A673 (cell line): ENCODE data around the gene MIOS. TPM values are rescaled to one million over a fixed set of nuclear protein-coding genes. Genes with fewer than 3 reads are reported as not detected.

Source experiments
- BruUV-seq: library from RNA; stranded (reverse); fragments of 400-500 nt; replicated peaks from 2 replicates; lab custom pipeline; 2021; lab: Mats Ljungman, UMichigan
- CTCF ChIA-PET: fragments of 300-600 bp; sonication (Branson Sonifier 250); formaldehyde crosslinking; loops from one replicate; lab custom pipeline; 2022; ENCODE audit warnings: antibody characterized with exemption; lab: Charles Lee
- POLR2A ChIA-PET: fragments of 300-600 bp; sonication (Branson Sonifier 250); formaldehyde crosslinking; loops from one replicate; lab custom pipeline; 2022; ENCODE audit warnings: antibody characterized with exemption; ENCODE audit not compliant: low non-redundant PET; lab: Charles Lee
- DNase-seq: peaks from one replicate; pipeline ENCODE4 v3.0.0-alpha.2; 2015; ENCODE audit warnings: low spot score
- H3K27ac ChIP-seq: fragments of 200-600 bp; sonication (generic); 2 replicates; pipeline ENCODE4 v1.5.1; 2016; ENCODE audit warnings: mixed run types, low read depth, mild to moderate bottlenecking, mixed read lengths, antibody characterized with exemption, low read length; ENCODE audit not compliant: poor library complexity, severe bottlenecking
- H3K27me3 ChIP-seq: fragments of 200-600 bp; sonication (generic); replicated peaks from 2 replicates; pipeline ENCODE4 v1.6.1; 2017; ENCODE audit warnings: mixed run types, low read depth, mild to moderate bottlenecking, mixed read lengths, antibody characterized with exemption, low read length; ENCODE audit not compliant: insufficient read depth, poor library complexity
- H3K36me3 ChIP-seq: fragments of 200-600 bp; sonication (generic); 2 replicates; pipeline ENCODE4 v1.6.1; 2016; ENCODE audit warnings: mixed run types, mild to moderate bottlenecking, mixed read lengths, antibody characterized with exemption, low read length; ENCODE audit not compliant: insufficient read depth, poor library complexity, severe bottlenecking
- H3K4me1 ChIP-seq: fragments of 200-600 bp; sonication (generic); 2 replicates; pipeline ENCODE4 v1.6.1; 2017; ENCODE audit warnings: mixed run types, mild to moderate bottlenecking, mixed read lengths, antibody characterized with exemption, low read length; ENCODE audit not compliant: insufficient read depth, poor library complexity, severe bottlenecking
- H3K4me3 ChIP-seq: fragments of 200-600 bp; sonication (generic); 2 replicates; pipeline ENCODE4 v1.5.1; 2016; ENCODE audit warnings: low read depth, mixed run types, mild to moderate bottlenecking, mixed read lengths, low read length; ENCODE audit not compliant: poor library complexity, severe bottlenecking
- H3K9me3 ChIP-seq: fragments of 200-600 bp; sonication (generic); 2 replicates; pipeline ENCODE4 v1.6.1; 2016; ENCODE audit warnings: mixed run types, low read depth, mild to moderate bottlenecking, mixed read lengths, antibody characterized with exemption, low read length; ENCODE audit not compliant: poor library complexity, severe bottlenecking
- CTCF ChIP-seq: fragments of 300-800, 200-600 bp; sonication (generic); conservative IDR thresholded peaks from 2 replicates; pipeline ENCODE4 v1.5.1; 2017; ENCODE audit warnings: low read depth, mild to moderate bottlenecking, antibody characterized with exemption, low read length, moderate library complexity, mixed read lengths
- EZH2 ChIP-seq: fragments of 200-600 bp; sonication (generic); IDR thresholded peaks from 2 replicates; pipeline ENCODE4 v1.6.1; 2017; ENCODE audit warnings: borderline replicate concordance, low read depth, mild to moderate bottlenecking, mixed read lengths, antibody characterized with exemption, low read length; ENCODE audit not compliant: poor library complexity, severe bottlenecking
- intact Hi-C: fragments of 100-400 bp; cut with micrococcal nuclease; formaldehyde crosslinking; loops from one replicate; pipeline ENCODE4 v1.10.0; 2022; ENCODE audit not compliant: unreplicated experiment
- total RNA-seq: library from RNA; stranded (reverse); gene quantifications from 2 replicates; pipeline ENCODE4 v1.2.3, GENCODE V29; 2021

MIOS gene
- total RNA-seq, 1 experiment from 2014 or later = 19.2 TPM

- BruUV-seq = no TSS peak
- no peak overlapping the region for H3K27ac ChIP-seq
- no peaks in the 10 kb centered on the region for H3K36me3 ChIP-seq
- CTCF ChIA-PET = no interaction called here
- TF ChIP-seq CTCF (no peak), EZH2 (no peak)
- H3K9me3 ChIP-seq = no peaks in the 10 kb centered on the region
- H3K4me1 ChIP-seq = peaks cover 11% of the 10 kb centered on the region
- intact Hi-C loops = no loop called here
- H3K4me3 ChIP-seq = no peak overlapping the region
- no peak for DNase-seq
- POLR2A ChIA-PET = no interaction called here
- no peaks in the 10 kb centered on the region for H3K27me3 ChIP-seq
Measured at GRCh38 chr7:7519528-7519927, 47.2 kb upstream of the MIOS start.

GRCh38 chr7:7521259-7521658 is 45.4 kb upstream of the MIOS start:
- H3K9me3 ChIP-seq = no peaks in the 10 kb centered on the region
- TF ChIP-seq CTCF = peak; percentile 16; the same call in 1 of the 2 replicates
- no peak for TF ChIP-seq EZH2
- H3K4me3 ChIP-seq = no peak overlapping the region
- intact Hi-C loops = no loop called here
- no peaks in the 10 kb centered on the region for H3K36me3 ChIP-seq
- H3K27me3 ChIP-seq = no peaks in the 10 kb centered on the region
- H3K27ac ChIP-seq = no peak overlapping the region
- ChIA-PET POLR2A (no interaction called here), CTCF (interaction anchor here (0.5 kb wide), 1 partner anchor 986 kb away, joined by 3 read pairs; no protein-coding TSS in a partner anchor)
- BruUV-seq = no TSS peak
- H3K4me1 ChIP-seq = peaks cover 11% of the 10 kb centered on the region
- peak; percentile 27 for DNase-seq

GRCh38 chr7:7522421-7522820 is 44.3 kb upstream of the MIOS start:
- ChIA-PET POLR2A (no interaction called here), CTCF (no interaction called here)
- no peak for DNase-seq
- Histone ChIP-seq H3K4me3 (no peak overlapping the region), H3K27me3 (no peaks in the 10 kb centered on the region), H3K9me3 (no peaks in the 10 kb centered on the region), H3K4me1 (peaks cover 6% of the 10 kb centered on the region), H3K27ac (no peak overlapping the region), H3K36me3 (no peaks in the 10 kb centered on the region)
- intact Hi-C loops = no loop called here
- BruUV-seq = no TSS peak
- TF ChIP-seq CTCF (no peak), EZH2 (no peak)
